ENCODE data around the gene KDM1A.

The KDM1A gene

GRCh38 chr1:23069675-23070074, 50.4 kb downstream of the KDM1A start:
- DNase-seq (ENCODE audit: low read depth, low spot score): no peak

GRCh38 chr1:23074012-23074411, 54.7 kb downstream of the KDM1A start:
- DNase-seq (ENCODE audit: low read depth, low spot score): no peak

DNA sequence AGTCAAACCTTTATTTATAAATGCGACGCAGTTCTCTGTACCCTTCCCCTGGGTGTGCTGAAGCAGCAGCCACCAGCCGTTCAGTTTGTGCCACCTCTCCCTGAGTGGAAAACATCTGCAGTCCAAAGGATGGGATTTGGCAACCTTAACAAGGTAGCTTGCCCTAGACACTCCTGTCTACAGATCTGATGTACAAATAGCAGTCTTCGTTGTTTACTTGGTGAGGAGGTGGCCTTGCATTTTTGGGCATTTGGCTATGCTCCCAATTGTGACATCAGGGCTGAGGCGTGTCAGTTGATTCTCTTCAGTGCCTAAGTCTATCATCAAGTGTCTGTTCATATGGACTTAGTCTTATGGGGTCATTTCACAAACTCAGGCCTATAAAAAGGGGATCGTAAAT, 59.8 kb downstream of the KDM1A start:
- DNase-seq (ENCODE audit: low read depth, low spot score): no peak

- no peak for DNase-seq (ENCODE audit: low read depth, low spot score)
These were observed 61.6 kb downstream of the KDM1A start for GRCh38 chr1:23080885-23081284.

DNA sequence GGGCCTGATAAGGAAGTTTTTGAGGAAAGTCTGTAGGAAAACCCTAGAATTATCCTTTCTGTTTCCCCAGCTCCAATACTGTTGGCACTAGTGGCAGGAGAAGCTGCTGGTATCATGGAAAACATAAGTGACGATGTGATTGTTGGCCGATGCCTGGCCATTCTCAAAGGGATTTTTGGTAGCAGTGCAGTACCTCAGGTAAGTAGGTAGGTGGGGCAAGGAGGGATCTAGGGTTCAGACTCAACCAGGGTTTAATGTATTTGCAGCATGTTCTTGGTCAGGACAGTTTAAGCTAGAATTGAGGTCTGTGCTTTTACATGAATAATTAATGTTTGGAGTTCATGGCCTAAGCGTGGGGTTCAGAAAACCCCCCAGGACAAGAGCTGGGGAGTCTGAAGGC, 62.1 kb downstream of the KDM1A start:
- DNase-seq (ENCODE audit: low read depth, low spot score): no peak

DNA sequence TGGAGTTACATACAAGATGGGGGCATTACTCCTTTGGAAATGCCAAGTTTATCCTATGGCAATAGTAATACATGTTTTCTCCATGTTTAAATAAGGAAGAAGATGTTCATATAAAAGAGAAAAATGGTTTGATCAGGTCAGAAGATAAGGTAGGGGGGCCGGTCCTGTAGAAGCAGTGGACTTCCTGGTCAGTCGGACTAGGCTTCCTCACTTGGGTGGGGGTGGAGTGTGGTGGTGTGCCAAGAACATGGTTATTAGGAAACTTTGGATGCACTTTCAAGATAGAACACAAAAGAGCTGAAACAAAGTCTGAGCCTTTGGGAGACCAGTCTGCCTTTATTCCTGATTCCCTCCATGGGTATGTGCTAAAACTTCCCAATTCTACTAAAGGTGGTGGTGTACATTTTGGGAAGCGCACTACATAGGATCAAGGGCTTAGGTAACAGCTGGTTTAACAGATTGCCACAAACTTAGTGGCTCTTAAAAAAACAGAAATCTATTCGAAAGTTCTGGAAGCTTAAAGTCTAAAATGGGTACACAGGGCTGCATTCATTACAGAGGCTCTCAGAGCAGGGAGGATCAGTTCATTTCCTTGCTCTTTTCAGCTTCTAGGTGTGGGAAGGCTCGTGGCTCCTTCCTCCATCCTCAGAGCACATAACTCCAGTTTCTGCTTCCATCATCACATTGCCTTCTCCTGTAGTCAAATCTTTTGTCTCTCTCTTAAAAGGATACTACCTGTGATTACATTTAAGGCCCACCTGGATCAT, 64.6 kb downstream of the KDM1A start:
- DNase-seq (ENCODE audit: low read depth, low spot score): no peak

DNA sequence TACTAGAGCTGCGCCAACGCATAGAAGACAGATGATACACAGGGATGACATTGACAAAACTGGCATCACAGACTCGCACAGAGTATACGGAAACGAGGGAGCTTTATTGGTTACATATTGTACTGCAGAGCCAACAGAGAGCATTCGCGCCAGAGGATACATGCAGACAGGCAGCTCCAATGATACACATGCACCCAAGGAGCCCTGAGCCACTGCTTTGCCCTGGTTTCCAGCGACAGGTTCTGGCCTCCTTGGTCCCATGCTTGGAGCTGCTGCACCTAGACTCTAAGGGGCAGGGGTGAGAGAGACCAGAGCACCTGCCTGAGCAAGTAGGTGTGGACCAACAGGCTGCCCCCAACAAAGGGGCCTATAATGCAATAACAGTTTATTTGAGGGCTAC, 65.6 kb downstream of the KDM1A start:
- DNase-seq (ENCODE audit: low read depth, low spot score): no peak

DNA sequence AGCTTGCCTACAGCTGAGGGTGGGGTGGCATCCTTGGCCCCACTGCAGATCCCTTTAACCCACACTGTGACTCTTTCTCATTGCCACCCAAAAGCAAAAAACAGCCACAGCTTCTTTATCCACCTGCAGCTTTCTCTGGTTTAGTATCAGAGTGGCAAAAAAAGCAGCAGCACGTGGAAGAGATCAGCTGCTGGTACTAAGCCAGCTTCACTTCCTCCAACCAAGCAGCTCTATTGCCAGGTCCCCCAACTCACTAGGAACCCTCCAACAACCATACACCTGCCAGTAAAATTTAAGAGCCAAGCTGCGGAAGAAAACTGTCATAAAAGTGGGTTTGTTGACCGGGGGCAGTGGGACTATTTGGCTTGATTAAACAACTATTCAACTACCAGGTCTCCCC, 66.4 kb downstream of the KDM1A start:
- DNase-seq (ENCODE audit: low read depth, low spot score): no peak

DNA sequence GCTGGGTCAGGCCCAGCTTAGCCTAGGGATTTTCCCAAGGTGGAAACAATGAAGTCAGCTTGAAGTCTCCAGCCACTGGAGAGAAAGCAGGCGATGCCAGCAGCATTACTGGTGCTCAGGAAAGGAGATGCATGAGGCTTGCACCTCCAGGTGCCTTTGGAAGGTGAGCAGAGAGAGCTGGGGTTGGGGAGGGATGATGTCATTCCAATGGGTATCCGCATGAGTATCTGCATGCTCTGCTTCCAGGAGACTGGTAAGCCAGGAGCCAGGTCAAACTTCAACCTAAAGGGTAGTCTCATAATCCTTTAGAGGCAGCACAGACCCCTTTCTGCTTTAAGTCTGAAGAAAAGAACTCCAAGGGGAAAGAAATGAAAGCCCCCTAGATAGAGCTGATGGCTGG, 68.8 kb downstream of the KDM1A start:
- DNase-seq (ENCODE audit: low read depth, low spot score): no peak

DNA sequence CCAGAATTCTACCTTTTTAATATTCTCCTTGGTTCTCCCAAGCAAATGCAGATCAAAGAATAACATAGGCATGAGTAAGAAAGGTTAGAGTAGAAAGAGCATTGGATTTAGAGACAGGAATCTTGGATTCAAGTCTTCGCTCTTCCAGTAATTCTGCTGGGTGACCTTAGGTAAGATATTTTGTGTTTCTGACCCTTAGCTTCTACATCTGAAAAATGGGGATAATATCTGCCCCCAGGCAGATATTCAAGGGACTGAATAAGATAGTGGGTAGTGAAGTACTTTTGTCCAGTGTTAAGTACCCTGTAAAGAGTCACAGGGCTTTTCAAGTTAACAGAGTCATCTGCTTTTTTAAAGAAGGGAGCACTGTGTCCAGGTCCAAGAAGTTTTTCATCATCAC, 70.8 kb downstream of the KDM1A start:
- DNase-seq (ENCODE audit: low read depth, low spot score): no peak

GRCh38 chr1:23091545-23091944, 72.3 kb downstream of the KDM1A start:
- no peak for DNase-seq (ENCODE audit: low read depth, low spot score)

GRCh38 chr1:23092447-23092846, 73.2 kb downstream of the KDM1A start:
- DNase-seq (ENCODE audit: low read depth, low spot score): no peak

DNA sequence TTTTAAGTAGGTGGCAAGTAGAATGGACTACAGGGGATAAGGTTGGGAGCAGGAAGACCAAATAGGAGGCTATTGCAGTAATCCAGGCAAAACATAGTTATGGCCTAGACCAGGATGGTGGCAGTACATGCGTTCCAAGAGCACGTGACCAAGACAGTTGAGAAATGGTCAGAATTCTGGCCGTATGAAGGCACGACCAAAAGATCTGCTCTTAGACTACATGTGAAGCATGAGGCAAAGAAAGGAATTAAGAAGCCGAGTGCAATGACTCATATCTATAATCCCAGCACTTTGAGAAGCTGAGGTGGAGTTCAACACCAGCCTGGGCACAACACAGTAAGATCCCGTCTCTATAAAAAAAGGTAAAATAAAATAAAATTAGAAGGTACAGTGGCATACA, 78.0 kb downstream of the KDM1A start:
- DNase-seq (ENCODE audit: low read depth, low spot score): no peak

DNA sequence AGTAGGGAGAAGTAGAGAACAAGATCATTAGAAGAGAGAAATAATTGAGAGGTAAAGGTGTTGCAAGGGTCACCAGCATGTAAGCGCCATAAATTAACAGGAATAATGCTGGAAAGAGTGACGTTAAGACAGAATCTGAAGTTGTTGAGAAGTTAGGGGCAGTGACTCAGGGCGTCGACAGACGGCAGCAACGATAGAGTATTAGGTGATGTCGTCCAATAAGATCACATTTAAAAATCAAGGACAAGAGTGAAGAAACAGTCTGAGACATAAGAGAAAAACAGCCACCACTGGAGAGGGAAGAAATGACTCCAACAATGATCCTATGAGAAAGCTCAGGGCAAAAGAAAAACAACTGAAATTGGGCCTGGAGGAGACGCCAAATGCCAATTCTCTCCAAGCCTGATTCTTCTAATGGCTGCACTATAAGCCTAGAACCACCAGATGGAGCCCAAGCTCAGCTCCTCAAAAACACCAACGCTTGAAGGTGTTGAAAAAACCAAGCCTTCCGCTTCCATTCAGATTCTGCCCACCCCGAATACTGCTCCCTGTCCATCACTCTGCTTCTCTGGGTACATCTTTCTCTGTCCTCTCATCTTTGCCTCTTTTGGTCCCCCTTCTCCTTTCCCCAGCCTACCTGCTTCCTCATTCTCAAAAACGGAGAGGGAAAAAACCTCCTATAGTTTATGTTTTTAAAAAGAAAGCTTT, 79.3 kb downstream of the KDM1A start:
- peak; percentile 88 for DNase-seq (ENCODE audit: low read depth, low spot score)

GRCh38 chr1:23099171-23099536, 79.9 kb downstream of the KDM1A start:
- DNase-seq (ENCODE audit: low read depth, low spot score): no peak

DNA sequence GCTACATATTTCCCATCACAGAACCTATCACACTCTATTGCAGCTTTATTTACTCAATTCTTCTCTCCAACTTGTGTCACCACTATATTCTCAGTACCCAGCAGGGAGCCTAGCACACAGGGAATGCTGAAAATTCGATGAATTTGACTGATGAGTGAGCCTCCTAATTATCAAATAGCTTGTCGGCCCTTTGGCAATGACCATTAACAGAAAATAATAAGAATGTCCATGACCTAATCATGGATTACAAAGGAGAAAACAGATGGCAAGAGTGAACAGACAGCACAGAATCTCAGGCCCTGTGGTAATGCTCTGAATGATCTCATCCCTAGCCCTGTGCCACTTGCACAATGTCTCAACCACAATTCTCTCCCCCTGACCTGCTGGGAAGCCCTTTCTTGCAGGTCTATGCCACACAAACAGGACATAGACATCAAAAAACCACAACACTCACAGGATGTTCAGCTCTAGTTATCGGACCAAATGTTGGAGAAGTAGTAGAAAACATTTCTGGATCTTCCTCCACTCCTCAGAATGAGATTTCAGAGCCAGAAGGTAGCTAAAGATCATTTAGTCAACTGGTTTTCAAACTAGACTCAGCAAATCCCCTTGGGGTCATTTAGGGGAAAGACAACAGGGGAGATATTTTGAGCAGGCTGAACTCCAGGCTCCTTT, 80.9 kb downstream of the KDM1A start:
- DNase-seq (ENCODE audit: low read depth, low spot score): peak; percentile 88

GRCh38 chr1:23101101-23101827, 82.0 kb downstream of the KDM1A start:
- no peak for DNase-seq (ENCODE audit: low read depth, low spot score)

GRCh38 chr1:23101887-23102286, 82.6 kb downstream of the KDM1A start:
- no peak for DNase-seq (ENCODE audit: low read depth, low spot score)

- DNase-seq (ENCODE audit: low read depth, low spot score): no peak
These were observed 83.0 kb downstream of the KDM1A start for GRCh38 chr1:23102289-23102688.

DNA sequence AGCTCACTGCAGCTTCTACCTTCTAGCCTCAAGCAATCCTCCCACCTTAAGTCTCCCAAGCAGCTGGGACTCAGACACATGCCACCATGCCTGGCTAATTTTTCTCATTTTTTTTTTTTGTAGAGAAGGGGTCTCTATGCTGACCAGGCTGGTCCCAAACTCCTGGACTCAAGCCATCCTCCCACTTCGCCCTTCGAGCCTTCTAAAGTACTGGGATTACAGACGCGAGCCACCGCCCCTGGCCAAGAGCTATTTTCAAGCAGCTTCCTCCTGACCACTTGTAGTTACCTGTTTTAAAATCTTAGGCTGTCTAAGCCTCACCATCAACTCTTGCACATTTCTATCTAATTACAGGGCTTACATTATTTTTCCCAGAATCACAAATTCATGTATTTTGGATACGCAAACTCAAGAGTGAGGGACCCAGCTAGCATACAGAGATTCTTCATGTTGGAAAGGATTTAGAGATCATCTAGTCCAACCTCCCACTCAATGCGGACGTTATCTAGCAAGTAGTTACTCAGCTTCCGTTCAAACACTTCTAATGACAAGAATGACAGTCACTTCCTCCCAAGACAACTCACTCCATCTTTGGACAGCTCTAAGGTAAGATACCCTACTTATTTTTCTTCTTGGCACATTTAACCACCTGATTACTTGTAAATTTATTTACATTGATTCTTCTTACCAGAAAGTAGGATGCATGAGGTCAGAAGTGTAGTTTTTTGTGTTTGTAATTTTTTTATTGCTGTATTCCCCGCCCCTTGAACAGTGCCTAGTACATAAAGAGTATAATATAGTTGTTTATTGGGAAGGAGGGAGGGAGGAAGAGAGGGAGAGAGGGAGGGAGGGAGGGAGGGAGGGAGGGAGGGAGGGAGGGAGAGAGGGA, 84.0 kb downstream of the KDM1A start:
- DNase-seq (ENCODE audit: low read depth, low spot score): no peak

DNA sequence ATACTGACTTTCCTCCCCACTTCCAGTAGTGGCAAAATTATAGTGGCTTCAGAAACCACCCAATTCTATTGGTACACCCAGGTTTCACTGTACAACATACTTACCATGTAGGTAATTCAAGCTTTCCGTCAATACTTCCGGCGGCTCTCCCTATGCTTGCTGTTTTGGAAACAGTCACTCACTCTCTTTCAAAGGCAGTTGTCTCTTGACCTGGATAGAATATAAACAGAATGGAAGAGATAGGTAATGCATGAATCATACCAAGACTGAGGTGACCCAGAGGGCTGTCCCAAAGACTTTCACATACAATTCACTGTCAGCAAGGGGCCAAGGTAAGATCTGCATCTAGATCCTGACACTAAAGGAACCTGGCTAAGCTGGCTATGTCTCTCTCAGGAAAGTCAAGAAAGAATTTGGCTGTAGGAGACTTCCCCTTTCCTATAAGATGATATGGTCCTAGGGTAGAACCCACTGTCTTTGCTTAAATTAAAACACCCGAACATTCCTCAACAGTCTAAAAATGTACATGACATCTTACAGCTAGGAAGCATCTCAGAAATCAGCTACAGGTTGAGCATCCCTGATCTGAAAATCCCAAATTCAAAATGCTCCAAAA, 89.8 kb downstream of the KDM1A start:
- no peak for DNase-seq (ENCODE audit: low read depth, low spot score)

Data from astrocyte of the hippocampus (primary cell).